H9 (cell line): ENCODE results near the gene MRPL14. TPM values are rescaled to one million over a fixed set of nuclear protein-coding genes. Genes with fewer than 3 reads are reported as not detected.
A peak's percentile ranks its signal among the peaks of the same experiment; 100 is the strongest.

Source experiments
- DNase-seq: peaks from one replicate; pipeline ENCODE4 v3.0.0-alpha.2; 2017
- H2AFZ ChIP-seq: one replicate; pipeline ENCODE4 v1.6.1; 2013; ENCODE audit warnings: mild to moderate bottlenecking, low read length, control low read depth, moderate library complexity
- H2AK5ac ChIP-seq: 2 replicates; pipeline ENCODE4 v1.6.1; 2013; ENCODE audit warnings: low read length, control low read depth, mixed read lengths; ENCODE audit not compliant: insufficient read length
- H2BK120ac ChIP-seq: one replicate; pipeline ENCODE4 v1.6.1; 2013; ENCODE audit warnings: low read depth, mild to moderate bottlenecking, low read length, control low read depth, inconsistent platforms; ENCODE audit not compliant: poor library complexity, severe bottlenecking
- H2BK12ac ChIP-seq: 2 replicates; pipeline ENCODE4 v1.6.1; 2013; ENCODE audit warnings: low read length, control low read depth, mixed read lengths, low read depth; ENCODE audit not compliant: insufficient read length
- H2BK15ac ChIP-seq: 2 replicates; pipeline ENCODE4 v1.6.1; 2013; ENCODE audit warnings: low read depth, low read length, control low read depth
- H2BK20ac ChIP-seq: one replicate; pipeline ENCODE4 v1.6.1; 2013; ENCODE audit warnings: low read depth, mild to moderate bottlenecking, low read length, control low read depth, inconsistent platforms; ENCODE audit not compliant: poor library complexity, severe bottlenecking
- H2BK5ac ChIP-seq: 2 replicates; pipeline ENCODE4 v1.6.1; 2013; ENCODE audit warnings: low read length, control low read depth, mixed read lengths; ENCODE audit not compliant: insufficient read length
- H3K14ac ChIP-seq: 2 replicates; pipeline ENCODE4 v1.6.1; 2013; ENCODE audit warnings: low read length, control low read depth; ENCODE audit not compliant: insufficient read depth
- H3K18ac ChIP-seq: 2 replicates; pipeline ENCODE4 v1.6.1; 2013; ENCODE audit warnings: low read depth, mild to moderate bottlenecking, mixed read lengths, low read length, control low read depth; ENCODE audit not compliant: insufficient read length
- H3K23ac ChIP-seq: 2 replicates; pipeline ENCODE4 v1.6.1; 2013; ENCODE audit warnings: low read length, control low read depth, mixed read lengths, low read depth; ENCODE audit not compliant: insufficient read length
- H3K23me2 ChIP-seq: 2 replicates; pipeline ENCODE4 v1.6.1; 2013; ENCODE audit warnings: low read depth, mild to moderate bottlenecking, mixed read lengths, low read length, control low read depth; ENCODE audit not compliant: insufficient read length, poor library complexity, severe bottlenecking
- H3K27ac ChIP-seq: 2 replicates; pipeline ENCODE4 v1.5.1; 2013; ENCODE audit warnings: low read length, control low read depth, mixed read lengths, low read depth; ENCODE audit not compliant: insufficient read length
- H3K27me3 ChIP-seq: 2 replicates; pipeline ENCODE4 v1.6.1; 2013; ENCODE audit warnings: low read length, control low read depth, inconsistent platforms; ENCODE audit not compliant: insufficient read depth
- H3K4ac ChIP-seq: 2 replicates; pipeline ENCODE4 v1.6.1; 2013; ENCODE audit warnings: low read depth, mild to moderate bottlenecking, control low read depth, inconsistent platforms, low read length, moderate library complexity
- H3K4me1 ChIP-seq: 2 replicates; pipeline ENCODE4 v1.6.1; 2013; ENCODE audit warnings: low read length, control low read depth, inconsistent platforms; ENCODE audit not compliant: insufficient read depth
- H3K4me2 ChIP-seq: 2 replicates; pipeline ENCODE4 v1.6.1; 2013; ENCODE audit warnings: low read length, control low read depth, mixed read lengths; ENCODE audit not compliant: insufficient read length, insufficient read depth
- H3K56ac ChIP-seq: 2 replicates; pipeline ENCODE4 v1.6.1; 2013; ENCODE audit warnings: low read depth, mild to moderate bottlenecking, mixed read lengths, low read length, control low read depth; ENCODE audit not compliant: insufficient read length
- H3K79me1 ChIP-seq: 2 replicates; pipeline ENCODE4 v1.6.1; 2013; ENCODE audit warnings: low read depth, mild to moderate bottlenecking, moderate library complexity, low read length, control low read depth, inconsistent platforms; ENCODE audit not compliant: insufficient read depth, poor library complexity, severe bottlenecking
- H3K79me2 ChIP-seq: 2 replicates; pipeline ENCODE4 v1.6.1; 2013; ENCODE audit warnings: low read length, control low read depth, inconsistent platforms; ENCODE audit not compliant: insufficient read depth
- H3K9ac ChIP-seq: 2 replicates; pipeline ENCODE4 v1.6.1; 2013; ENCODE audit warnings: low read length, control low read depth, mixed read lengths; ENCODE audit not compliant: insufficient read length; ENCODE audit errors: extremely low read depth
- H3K9me3 ChIP-seq: one replicate; pipeline ENCODE4 v1.6.1; 2013; ENCODE audit warnings: low read depth, low read length, inconsistent platforms; ENCODE audit not compliant: control insufficient read depth
- H3T11ph ChIP-seq: one replicate; pipeline ENCODE4 v1.6.1; 2013; ENCODE audit warnings: mild to moderate bottlenecking, low read length, control low read depth, inconsistent platforms
- H4K20me1 ChIP-seq: one replicate; pipeline ENCODE4 v1.6.1; 2013; ENCODE audit not compliant: control insufficient read depth, insufficient read length, insufficient read depth
- H4K5ac ChIP-seq: 2 replicates; pipeline ENCODE4 v1.6.1; 2013; ENCODE audit warnings: low read depth, mild to moderate bottlenecking, mixed read lengths, low read length, control low read depth; ENCODE audit not compliant: insufficient read length
- H4K8ac ChIP-seq: replicated peaks from 2 replicates; pipeline ENCODE4 v1.6.1; 2013; ENCODE audit warnings: low read length, control low read depth, mixed read lengths, low read depth; ENCODE audit not compliant: insufficient read length
- H4K91ac ChIP-seq: 2 replicates; pipeline ENCODE4 v1.6.1; 2013; ENCODE audit warnings: low read depth, mild to moderate bottlenecking, moderate library complexity, mixed read lengths, low read length, control low read depth; ENCODE audit not compliant: insufficient read length
- H3K27ac Mint-ChIP-seq, 3 experiments: 2 replicates in 2 of 3; 3 replicates in 1 of 3; pipeline ENCODE4 v1.8.0; 2020 to 2021; ENCODE audit warnings: mixed read lengths in 3 of 3, mild to moderate bottlenecking in 1 of 3, moderate library complexity in 1 of 3
- H3K27me3 Mint-ChIP-seq: 2 replicates; pipeline ENCODE4 v1.8.0; 2021; ENCODE audit warnings: low read depth, mild to moderate bottlenecking, moderate library complexity, mixed read lengths
- H3K36me3 Mint-ChIP-seq, 3 experiments: 2 replicates in 2 of 3; 3 replicates in 1 of 3; pipeline ENCODE4 v1.8.0; 2020 to 2021; ENCODE audit warnings: low read depth in 3 of 3, mixed read lengths in 3 of 3; ENCODE audit not compliant: insufficient read depth in 1 of 3
- H3K4me1 Mint-ChIP-seq, 2 experiments: 2 replicates each; pipeline ENCODE4 v1.8.0; 2020; ENCODE audit warnings: mixed read lengths in 2 of 2
- H3K4me3 Mint-ChIP-seq, 2 experiments: 2 replicates in 1 of 2; 3 replicates in 1 of 2; pipeline ENCODE4 v1.8.0; 2020 to 2021; ENCODE audit warnings: mild to moderate bottlenecking in 2 of 2, mixed read lengths in 2 of 2, moderate library complexity in 1 of 2
- H3K9me3 Mint-ChIP-seq, 2 experiments: 2 replicates in 1 of 2; 3 replicates in 1 of 2; pipeline ENCODE4 v1.8.0; 2020; ENCODE audit warnings: mild to moderate bottlenecking in 2 of 2, mixed read lengths in 2 of 2, moderate library complexity in 1 of 2
- WGBS: extraction: QIAGEN DNeasy Blood & Tissue Kit; methylation state at CpG from one replicate; pipeline ENCODE4 v1.1.7; 2013; ENCODE audit warnings: missing lambda C conversion rate, low lambda C conversion rate, mixed read lengths; ENCODE audit not compliant: insufficient read length; ENCODE audit errors: extremely low coverage; 5-methylcytosine and 5-hydroxymethylcytosine counted together
- total RNA-seq: library from RNA; stranded (reverse); gene quantifications from 2 replicates; pipeline ENCODE4 v1.2.1, GENCODE V29; 2021
- TF ChIP-seq, protein P1 (sequence below): fragments of 200-600 bp; sonication (generic); conservative IDR thresholded peaks from 3 replicates; pipeline ENCODE4 v1.8.0; 2021; ENCODE audit warnings: antibody characterized with exemption, mild to moderate bottlenecking

The MRPL14 gene
- total RNA-seq, 1 experiment from 2014 or later = 80.1 TPM

DNA sequence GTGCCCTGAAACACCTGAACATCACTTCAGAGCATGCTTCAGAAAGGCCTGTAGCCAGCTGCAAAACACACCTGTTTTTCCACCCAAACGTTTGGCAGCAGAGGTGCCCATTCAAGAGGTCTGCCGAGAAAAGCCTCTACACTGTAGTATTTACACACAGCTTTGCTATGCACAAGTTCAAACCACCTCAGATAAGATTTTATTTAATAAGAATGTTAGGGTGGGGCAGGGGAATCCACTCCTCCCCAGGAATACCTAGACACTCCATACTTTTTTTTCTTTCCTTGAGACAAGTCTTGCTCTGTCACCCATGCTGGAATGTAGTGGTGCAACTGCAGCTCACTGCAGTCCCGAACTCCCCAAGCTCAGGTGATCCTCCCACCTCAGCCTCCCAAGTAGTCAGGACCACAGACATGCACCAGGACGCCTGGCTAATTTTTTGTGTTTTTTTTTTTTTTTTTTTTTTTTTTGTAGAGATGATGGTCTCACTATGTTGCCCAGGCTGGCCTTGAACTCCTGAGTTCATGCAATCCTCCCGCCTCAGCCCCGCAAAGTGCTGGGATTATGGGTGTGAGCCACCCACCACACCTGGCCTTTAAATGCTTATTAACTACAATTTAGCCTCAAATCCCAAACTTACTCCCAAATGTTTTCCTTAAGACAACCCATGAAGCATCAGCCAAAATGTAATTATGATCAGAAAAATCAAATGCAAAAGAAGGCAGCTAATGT is 9.7 kb downstream of the MRPL14 start:
- TF ChIP-seq, protein P1, sequence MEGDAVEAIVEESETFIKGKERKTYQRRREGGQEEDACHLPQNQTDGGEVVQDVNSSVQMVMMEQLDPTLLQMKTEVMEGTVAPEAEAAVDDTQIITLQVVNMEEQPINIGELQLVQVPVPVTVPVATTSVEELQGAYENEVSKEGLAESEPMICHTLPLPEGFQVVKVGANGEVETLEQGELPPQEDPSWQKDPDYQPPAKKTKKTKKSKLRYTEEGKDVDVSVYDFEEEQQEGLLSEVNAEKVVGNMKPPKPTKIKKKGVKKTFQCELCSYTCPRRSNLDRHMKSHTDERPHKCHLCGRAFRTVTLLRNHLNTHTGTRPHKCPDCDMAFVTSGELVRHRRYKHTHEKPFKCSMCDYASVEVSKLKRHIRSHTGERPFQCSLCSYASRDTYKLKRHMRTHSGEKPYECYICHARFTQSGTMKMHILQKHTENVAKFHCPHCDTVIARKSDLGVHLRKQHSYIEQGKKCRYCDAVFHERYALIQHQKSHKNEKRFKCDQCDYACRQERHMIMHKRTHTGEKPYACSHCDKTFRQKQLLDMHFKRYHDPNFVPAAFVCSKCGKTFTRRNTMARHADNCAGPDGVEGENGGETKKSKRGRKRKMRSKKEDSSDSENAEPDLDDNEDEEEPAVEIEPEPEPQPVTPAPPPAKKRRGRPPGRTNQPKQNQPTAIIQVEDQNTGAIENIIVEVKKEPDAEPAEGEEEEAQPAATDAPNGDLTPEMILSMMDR = no peak
- DNase-seq = no peak
- Mint-ChIP-seq H3K27ac (peak overlapping the region in 2 of 3 experiments; percentile 56 to 61; a peak in 1 of 7 replicates), H3K27me3 (no peaks in the 10 kb centered on the region), H3K9me3 (no peaks in the 10 kb centered on the region), H3K4me3 (no peak overlapping the region), H3K36me3 (peaks cover 12 to 28% (median 23%) of the 10 kb centered on the region in 3 experiments; a peak in 6 of 7 replicates), H3K4me1 (peaks cover 29 to 37% of the 10 kb centered on the region in 2 experiments)
- Histone ChIP-seq H2AFZ (no peak overlapping the region), H4K20me1 (no peaks in the 10 kb centered on the region), H3K27ac (no peak overlapping the region), H3K56ac (no peak overlapping the region), H2BK15ac (no peak overlapping the region), H3K79me1 (peaks cover 19% of the 10 kb centered on the region), H2BK5ac (no peak overlapping the region), H3K9me3 (no peaks in the 10 kb centered on the region), H3K18ac (no peak overlapping the region), H3K14ac (no peak overlapping the region), H3K4me1 (peaks cover 2% of the 10 kb centered on the region; the same call in 1 of the 2 replicates), H3K27me3 (no peaks in the 10 kb centered on the region), H2AK5ac (no peak overlapping the region), H3T11ph (no peak overlapping the region), H3K9ac (no peak overlapping the region), H4K5ac (no peak overlapping the region), H2BK12ac (no peak overlapping the region), H4K91ac (no peak overlapping the region), H3K79me2 (peaks cover 39% of the 10 kb centered on the region), H2BK120ac (no peak overlapping the region), H3K4ac (no peak overlapping the region), H3K23ac (no peak overlapping the region), H3K23me2 (no peaks in the 10 kb centered on the region), H2BK20ac (no peak overlapping the region), H3K4me2 (no peak overlapping the region), H4K8ac (no peak overlapping the region)
- no CpG with 5 or more reads among the region's 6 CpGs for WGBS
